Activated T-cell treated with anti-CD3 and anti-CD28 coated beads for 24 hours (primary cell): ENCODE results near the gene ELOB.

Source experiments
- DNase-seq: peaks from one replicate; pipeline ENCODE4 v3.0.0-alpha.2; 2020; ENCODE audit warnings: low read depth

The ELOB gene

GRCh38 chr16:2768403-2769089 is 8.5 kb downstream of the ELOB start:
- no peak for DNase-seq

- no peak for DNase-seq
Measured at GRCh38 chr16:2767891-2768290, 9.2 kb downstream of the ELOB start.

GRCh38 chr16:2767140-2767731 is 9.8 kb downstream of the ELOB start:
- DNase-seq, result no peak

- DNase-seq, result no peak
Measured at GRCh38 chr16:2766430-2767139, 10.5 kb downstream of the ELOB start.

DNA sequence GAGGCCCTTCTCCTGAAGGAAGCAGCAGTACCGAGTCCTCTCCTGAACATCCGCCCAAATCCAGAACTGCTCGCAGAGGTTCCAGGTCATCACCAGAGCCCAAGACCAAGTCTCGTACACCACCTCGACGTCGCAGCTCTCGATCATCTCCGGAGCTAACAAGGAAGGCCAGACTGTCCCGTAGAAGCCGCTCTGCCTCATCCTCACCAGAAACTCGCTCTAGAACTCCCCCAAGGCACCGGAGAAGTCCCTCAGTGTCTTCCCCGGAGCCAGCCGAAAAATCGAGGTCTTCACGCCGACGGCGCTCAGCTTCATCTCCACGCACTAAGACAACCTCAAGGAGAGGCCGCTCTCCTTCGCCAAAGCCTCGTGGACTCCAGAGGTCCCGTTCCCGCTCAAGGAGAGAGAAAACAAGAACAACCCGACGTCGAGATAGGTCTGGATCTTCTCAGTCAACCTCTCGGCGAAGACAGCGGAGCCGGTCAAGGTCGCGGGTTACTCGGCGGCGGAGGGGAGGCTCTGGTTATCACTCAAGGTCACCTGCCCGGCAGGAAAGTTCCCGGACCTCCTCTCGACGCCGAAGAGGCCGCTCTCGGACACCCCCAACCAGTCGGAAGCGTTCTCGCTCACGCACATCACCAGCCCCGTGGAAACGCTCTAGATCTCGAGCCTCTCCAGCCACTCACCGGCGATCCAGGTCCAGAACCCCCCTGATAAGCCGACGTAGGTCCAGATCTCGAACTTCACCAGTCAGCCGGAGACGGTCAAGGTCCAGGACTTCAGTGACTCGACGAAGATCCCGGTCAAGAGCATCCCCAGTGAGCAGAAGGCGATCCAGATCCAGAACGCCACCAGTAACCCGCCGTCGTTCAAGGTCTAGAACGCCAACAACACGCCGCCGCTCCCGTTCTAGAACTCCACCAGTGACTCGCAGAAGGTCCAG is 11.3 kb downstream of the ELOB start:
- DNase-seq, result no peak

- no peak for DNase-seq
Measured at GRCh38 chr16:2764718-2765117, 12.4 kb downstream of the ELOB start.

DNA sequence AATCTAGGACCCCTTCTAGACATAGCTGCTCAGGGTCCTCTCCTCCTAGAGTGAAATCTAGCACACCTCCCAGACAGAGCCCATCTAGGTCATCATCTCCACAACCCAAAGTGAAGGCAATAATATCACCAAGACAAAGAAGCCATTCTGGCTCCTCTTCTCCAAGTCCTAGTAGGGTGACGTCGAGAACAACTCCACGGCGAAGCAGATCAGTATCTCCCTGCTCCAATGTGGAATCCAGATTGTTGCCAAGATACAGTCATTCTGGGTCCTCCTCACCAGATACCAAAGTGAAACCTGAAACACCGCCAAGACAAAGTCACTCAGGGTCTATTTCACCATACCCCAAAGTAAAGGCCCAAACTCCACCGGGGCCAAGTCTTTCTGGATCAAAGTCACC is 13.9 kb downstream of the ELOB start:
- DNase-seq, result no peak

GRCh38 chr16:2762711-2763110 is 14.4 kb downstream of the ELOB start:
- no peak for DNase-seq

GRCh38 chr16:2761886-2762583 is 15.0 kb downstream of the ELOB start:
- no peak for DNase-seq

DNA sequence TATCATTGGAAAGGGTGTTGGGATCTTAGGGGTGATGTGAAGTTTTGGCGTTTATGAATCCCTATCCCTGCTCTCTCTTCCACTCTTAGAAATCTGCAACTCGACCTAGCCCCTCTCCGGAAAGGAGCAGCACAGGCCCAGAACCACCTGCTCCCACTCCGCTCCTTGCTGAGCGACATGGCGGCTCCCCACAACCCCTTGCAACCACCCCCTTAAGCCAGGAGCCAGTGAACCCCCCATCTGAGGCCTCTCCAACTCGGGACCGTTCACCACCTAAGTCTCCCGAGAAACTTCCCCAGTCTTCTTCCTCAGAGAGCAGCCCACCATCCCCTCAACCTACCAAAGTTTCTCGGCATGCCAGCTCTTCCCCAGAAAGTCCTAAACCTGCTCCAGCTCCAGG is 15.6 kb downstream of the ELOB start:
- no peak for DNase-seq

DNA sequence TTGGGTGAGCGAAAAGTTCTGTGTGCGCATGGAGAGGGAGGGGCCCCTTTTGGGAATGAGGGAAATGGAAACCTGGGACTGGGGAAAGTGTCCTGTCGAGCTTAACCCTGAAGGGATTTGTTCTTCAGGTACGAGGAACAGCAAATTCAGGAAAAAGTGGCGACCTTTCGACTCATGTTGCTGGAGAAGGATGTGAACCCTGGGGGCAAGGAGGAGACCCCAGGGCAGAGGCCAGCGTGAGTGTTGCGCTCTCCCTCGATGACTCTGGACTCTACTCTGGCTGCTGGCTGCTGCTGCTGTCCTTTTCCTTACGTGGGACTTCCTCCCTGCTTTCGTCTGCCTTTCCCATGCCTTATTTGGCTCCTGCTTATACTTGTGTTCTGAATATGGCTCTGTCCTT is 19.7 kb downstream of the ELOB start:
- DNase-seq, result no peak

DNA sequence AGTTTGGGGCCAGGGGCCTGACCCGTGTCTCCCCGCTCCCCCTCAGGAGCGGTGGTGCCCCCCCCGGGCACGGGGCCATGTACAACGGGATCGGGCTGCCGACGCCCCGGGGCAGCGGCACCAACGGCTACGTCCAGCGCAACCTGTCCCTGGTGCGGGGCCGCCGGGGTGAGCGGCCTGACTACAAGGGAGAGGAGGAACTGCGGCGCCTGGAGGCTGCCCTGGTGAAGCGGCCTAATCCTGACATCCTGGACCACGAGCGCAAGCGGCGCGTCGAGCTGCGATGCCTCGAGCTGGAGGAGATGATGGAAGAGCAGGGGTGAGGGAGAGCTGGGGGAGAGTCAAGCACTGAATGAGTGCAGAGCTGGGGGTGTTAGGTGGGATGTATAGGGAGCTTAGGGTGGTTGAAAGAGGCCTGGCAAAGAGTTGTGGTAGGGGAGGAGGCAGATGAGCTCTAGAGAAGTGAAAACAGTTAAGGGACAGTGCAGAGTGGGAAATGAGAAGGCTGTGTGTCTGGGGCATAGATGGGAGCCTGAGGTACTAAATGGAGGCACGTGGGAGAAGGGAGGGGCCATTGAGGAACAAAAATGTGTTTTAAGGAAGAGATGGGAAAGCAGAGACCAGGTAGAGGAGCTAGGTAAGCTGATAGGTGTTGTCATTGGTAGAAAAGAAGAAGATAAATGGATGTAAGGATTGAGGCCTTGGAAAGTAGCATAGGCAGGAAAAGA is 20.6 kb downstream of the ELOB start:
- DNase-seq, result no peak

GRCh38 chr16:2755158-2755557 is 21.9 kb downstream of the ELOB start:
- DNase-seq, result no peak

DNA sequence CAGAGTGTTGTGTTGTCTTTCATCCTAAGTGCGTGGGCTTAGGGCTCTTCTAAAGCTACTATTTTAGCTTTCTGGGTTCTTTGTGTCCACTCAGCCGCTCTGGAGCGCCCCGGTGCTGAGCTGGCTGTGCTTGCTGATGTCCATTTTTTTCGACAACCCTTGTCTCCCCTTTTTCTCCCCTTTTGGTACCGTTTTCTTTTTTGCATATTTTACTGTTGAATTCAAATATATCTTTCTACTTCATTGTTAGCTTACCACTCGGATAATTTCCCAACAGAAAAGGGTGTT is 23.4 kb downstream of the ELOB start:
- DNase-seq, result no peak

DNA sequence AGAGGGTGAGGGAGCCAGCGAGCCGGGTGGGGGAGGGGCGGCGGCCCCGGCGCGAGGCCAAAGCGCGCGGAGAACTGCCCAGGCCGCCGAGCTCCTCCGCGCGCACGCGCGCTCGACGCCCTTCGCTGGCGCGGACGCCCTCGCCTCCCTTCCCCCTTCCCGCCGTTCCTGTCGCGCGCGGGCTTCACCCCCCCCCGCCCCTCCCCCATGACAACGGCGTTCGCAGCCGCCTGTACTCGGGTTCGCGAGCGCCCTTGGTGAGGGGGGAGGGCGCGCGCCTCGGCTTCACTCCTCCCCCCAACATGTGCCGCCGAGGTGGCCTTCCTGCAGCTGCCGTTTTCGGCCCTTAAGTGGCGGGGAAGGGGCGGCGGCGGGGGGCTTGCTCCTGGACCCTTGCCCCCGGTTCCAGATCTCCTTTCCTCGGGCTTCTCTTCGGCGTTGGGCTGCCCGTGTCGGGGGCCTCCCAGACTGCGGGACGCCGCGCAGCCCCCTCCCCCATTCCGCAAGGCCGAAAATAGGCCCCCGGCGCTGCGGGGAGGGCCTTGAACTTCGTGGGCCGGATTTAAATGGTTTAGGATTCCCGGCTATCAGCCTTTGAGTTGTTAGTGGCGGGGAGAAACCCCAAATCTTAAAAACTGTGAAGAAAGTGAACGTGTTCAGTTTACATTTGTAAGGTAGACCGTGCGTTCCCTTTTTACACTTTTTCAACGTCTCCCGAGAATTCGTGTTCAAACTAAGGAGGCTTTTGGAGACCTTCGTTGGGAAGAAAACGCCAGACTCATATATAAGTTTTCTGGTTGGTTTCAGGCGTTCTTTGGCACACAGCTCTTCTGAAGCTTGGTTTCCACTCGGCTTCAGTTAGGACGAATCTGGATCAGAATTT is 24.0 kb downstream of the ELOB start:
- peak; percentile 63 for DNase-seq

- peak; percentile 88 for DNase-seq
Measured at GRCh38 chr16:2752035-2752849, 24.8 kb downstream of the ELOB start, which contains the start of gene SRRM2. SRRM2 (plus strand) TSS chr16:2752638; CDS start chr16:2756365, 3,727 bp downstream.

DNA sequence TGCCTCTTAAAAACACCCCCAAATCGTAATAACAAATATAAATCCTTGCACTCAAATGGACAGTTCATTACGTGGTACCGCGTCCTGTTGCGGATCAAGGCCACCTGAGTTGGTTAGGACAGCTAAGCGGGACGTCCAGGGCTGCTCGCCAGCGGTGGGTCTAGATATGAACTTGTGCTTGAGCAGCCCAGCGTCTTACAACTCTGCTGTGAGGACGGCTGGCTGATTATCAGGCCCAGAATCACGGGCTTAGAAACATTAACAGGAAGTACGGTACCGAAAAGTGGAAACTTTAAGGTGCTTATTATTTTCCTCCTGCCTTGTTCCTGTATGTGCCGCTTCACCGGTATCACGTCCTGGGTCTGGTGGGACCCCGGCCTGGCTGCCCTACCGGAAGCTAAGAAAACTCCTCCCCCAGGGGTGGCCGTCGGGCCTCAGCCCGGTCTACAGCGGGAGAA is 25.5 kb downstream of the ELOB start:
- DNase-seq, result no peak

DNA sequence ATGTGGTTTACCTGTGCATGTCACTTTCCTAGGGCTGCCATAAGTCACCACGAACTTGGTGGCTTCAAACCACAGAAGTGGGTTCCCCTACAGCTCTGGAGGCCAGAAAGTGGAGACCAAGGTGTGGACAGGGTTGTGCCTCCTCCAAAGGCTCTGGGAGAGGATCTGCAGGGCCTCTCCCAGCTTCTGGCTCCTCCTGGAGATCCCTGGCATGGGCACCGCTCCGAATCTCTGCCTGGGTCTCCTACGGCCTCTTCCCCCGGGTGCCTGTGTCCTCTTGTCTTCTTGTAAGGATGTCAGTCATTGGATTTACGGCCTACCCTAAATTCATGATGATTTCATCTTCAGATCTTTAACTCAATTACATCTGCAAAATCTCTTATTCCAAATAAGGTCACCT is 27.1 kb downstream of the ELOB start:
- no peak for DNase-seq

DNA sequence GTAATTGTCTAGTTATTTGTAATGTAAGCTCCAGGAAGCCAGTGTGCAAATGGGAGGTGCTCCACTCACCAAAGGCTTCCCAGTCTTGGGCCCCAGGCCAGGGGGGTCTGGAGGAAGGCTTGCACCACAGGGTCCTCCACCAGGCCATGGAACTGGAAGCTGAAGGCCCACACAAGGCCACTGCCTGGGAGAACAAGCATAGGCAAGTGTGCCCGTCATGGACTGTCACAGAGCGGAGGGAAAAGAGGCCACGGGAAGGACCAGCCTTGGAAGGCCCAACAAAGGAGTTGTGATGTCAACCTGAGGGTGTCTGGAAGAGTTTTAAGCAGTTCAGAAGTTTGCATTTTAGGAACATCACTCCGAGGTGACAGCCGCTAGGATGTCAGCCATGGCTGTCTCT is 27.6 kb downstream of the ELOB start:
- DNase-seq, result no peak
